ENCODE data around the gene MRPL53.

DNA sequence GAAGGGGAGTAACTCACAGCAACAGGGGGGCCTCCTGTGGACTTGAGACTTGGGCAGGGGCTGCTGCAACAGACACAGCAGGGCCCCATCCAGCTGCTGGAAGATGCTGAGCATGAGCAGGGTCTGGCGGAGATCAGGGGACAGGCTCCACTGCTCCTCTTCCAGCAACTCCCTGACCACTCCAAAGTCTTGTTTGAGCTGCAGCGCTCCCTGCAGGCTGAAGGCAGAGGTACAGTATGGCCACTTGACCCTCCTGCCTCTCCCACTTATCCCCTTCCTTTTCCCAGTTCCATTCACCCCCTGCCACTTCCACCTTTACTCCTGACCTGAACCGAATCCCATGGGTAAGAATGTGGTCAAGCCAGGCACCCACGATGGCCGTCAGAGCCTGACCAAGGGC, 2.4 kb upstream of the MRPL53 start:
- TF ChIP-seq, protein P1, sequence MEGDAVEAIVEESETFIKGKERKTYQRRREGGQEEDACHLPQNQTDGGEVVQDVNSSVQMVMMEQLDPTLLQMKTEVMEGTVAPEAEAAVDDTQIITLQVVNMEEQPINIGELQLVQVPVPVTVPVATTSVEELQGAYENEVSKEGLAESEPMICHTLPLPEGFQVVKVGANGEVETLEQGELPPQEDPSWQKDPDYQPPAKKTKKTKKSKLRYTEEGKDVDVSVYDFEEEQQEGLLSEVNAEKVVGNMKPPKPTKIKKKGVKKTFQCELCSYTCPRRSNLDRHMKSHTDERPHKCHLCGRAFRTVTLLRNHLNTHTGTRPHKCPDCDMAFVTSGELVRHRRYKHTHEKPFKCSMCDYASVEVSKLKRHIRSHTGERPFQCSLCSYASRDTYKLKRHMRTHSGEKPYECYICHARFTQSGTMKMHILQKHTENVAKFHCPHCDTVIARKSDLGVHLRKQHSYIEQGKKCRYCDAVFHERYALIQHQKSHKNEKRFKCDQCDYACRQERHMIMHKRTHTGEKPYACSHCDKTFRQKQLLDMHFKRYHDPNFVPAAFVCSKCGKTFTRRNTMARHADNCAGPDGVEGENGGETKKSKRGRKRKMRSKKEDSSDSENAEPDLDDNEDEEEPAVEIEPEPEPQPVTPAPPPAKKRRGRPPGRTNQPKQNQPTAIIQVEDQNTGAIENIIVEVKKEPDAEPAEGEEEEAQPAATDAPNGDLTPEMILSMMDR (IDR thresholded peaks at IDR 0.05; ENCODE audit: low read depth, low read length, missing input control), result no peak
- no peak for TF ChIP-seq GABPA (IDR thresholded peaks at IDR 0.05 in 1 of 2, conservative IDR thresholded peaks at IDR 0.05 in 1 of 2)
